ENCODE data around the gene MDN1.

GRCh38 chr6:89599727-89600126, 219.9 kb downstream of the MDN1 start:
- TF ChIP-seq, protein P1, sequence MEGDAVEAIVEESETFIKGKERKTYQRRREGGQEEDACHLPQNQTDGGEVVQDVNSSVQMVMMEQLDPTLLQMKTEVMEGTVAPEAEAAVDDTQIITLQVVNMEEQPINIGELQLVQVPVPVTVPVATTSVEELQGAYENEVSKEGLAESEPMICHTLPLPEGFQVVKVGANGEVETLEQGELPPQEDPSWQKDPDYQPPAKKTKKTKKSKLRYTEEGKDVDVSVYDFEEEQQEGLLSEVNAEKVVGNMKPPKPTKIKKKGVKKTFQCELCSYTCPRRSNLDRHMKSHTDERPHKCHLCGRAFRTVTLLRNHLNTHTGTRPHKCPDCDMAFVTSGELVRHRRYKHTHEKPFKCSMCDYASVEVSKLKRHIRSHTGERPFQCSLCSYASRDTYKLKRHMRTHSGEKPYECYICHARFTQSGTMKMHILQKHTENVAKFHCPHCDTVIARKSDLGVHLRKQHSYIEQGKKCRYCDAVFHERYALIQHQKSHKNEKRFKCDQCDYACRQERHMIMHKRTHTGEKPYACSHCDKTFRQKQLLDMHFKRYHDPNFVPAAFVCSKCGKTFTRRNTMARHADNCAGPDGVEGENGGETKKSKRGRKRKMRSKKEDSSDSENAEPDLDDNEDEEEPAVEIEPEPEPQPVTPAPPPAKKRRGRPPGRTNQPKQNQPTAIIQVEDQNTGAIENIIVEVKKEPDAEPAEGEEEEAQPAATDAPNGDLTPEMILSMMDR (IDR thresholded peaks at IDR 0.05 in 8 of 11, conservative IDR thresholded peaks at IDR 0.05 in 3 of 11): no peak
- no peak for TF ChIP-seq POLR2AphosphoS5 (IDR thresholded peaks at IDR 0.05)
- no peak for TF ChIP-seq POLR2A (IDR thresholded peaks at IDR 0.05)
